OCI-LY3 (cell line): ENCODE results near the gene VSX1.

Source experiments
- H2AFZ ChIP-seq: fragments of 200-600, 300-600 bp; shearing (Covaris generic); 2 replicates; pipeline ENCODE4 v1.6.0; 2014; ENCODE audit warnings: antibody characterized with exemption, low read depth, low read length
- H3K27ac ChIP-seq: fragments of 200-600, 300-600 bp; sonication (generic); 2 replicates; pipeline ENCODE4 v1.5.1; 2014; ENCODE audit warnings: mild to moderate bottlenecking, low read length, moderate library complexity, mixed read lengths
- H3K27me3 ChIP-seq: fragments of 200-600, 300-600 bp; sonication (generic); 2 replicates; pipeline ENCODE4 v1.6.1; 2014; ENCODE audit warnings: low read depth, low read length, mixed read lengths
- H3K36me3 ChIP-seq: fragments of 200-600, 300-600 bp; sonication (generic); replicated peaks from 2 replicates; pipeline ENCODE3; 2014; ENCODE audit warnings: low read depth, low read length, mixed read lengths
- H3K4me1 ChIP-seq: fragments of 300-600, 200-600 bp; sonication (generic); 2 replicates; pipeline ENCODE4 v1.6.1; 2014; ENCODE audit warnings: low read length, mixed read lengths
- H3K4me2 ChIP-seq: fragments of 200-600, 300-600 bp; sonication (generic); 2 replicates; pipeline ENCODE4 v1.6.1; 2014; ENCODE audit warnings: low read length, mixed read lengths
- H3K4me3 ChIP-seq: fragments of 300-600, 200-600 bp; sonication (generic); 2 replicates; pipeline ENCODE4 v1.5.1; 2014; ENCODE audit warnings: antibody characterized with exemption, mild to moderate bottlenecking, low read length, moderate library complexity
- H3K79me2 ChIP-seq: fragments of 300-600, 200-600 bp; shearing (Covaris generic); 2 replicates; pipeline ENCODE4 v1.6.1; 2014; ENCODE audit warnings: mild to moderate bottlenecking, low read length, mixed read lengths
- H3K9ac ChIP-seq: fragments of 300-600, 200-600 bp; shearing (Covaris generic); 2 replicates; pipeline ENCODE4 v1.6.0; 2014; ENCODE audit warnings: mild to moderate bottlenecking, low read length, moderate library complexity
- H3K9me3 ChIP-seq: fragments of 200-600, 300-600 bp; shearing (Covaris generic); 2 replicates; pipeline ENCODE4 v1.6.1; 2014; ENCODE audit warnings: low read length, mixed read lengths; ENCODE audit not compliant: insufficient read depth
- H4K20me1 ChIP-seq: fragments of 200-600, 300-600 bp; sonication (generic); 2 replicates; pipeline ENCODE4 v1.6.1; 2016; ENCODE audit warnings: low read length, mixed read lengths; ENCODE audit not compliant: insufficient read depth
- CTCF ChIP-seq: fragments of 200-600, 300-600 bp; sonication (generic); IDR thresholded peaks from 2 replicates; pipeline ENCODE4 v1.5.1; 2014; ENCODE audit warnings: antibody characterized with exemption, low read length, low read depth
- EZH2phosphoT487 ChIP-seq: fragments of 200-600 bp; shearing (Covaris generic); IDR thresholded peaks from 2 replicates; pipeline ENCODE4 v1.6.1; 2018; ENCODE audit warnings: antibody characterized with exemption, mixed run types, low read depth

The VSX1 gene

DNA sequence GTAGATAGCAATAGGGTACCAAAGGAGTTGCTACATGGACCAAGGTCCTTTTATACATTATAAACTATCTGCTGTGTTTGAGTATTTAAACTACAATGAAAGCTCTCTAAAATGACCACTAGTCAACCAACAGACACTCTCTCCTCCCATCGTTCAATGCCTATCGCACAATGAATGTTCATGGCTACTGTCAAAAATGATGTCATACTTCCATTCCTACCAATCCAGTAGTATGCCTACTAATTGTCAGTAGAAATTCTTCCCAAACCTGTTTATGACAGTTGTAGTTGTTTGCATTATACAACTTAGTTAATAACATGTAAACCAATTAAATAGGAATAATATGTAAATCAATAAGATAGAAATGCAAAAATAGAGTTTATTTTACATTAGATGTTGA lies 39.0 kb upstream of the VSX1 start:
- H4K20me1 ChIP-seq = no peaks in the 10 kb centered on the region
- no peak overlapping the region for H2AFZ ChIP-seq
- H3K4me3 ChIP-seq = no peak overlapping the region
- H3K27me3 ChIP-seq = peaks cover 21% of the 10 kb centered on the region; the same call in 1 of the 2 replicates
- TF ChIP-seq EZH2phosphoT487 (no peak), CTCF (no peak)
- peaks cover 12% of the 10 kb centered on the region for H3K4me1 ChIP-seq
- no peaks in the 10 kb centered on the region for H3K79me2 ChIP-seq
- no peak overlapping the region for H3K4me2 ChIP-seq
- no peak overlapping the region for H3K9ac ChIP-seq
- H3K36me3 ChIP-seq = no peaks in the 10 kb centered on the region
- no peak overlapping the region for H3K27ac ChIP-seq
- peaks cover 12% of the 10 kb centered on the region; the same call in 1 of the 2 replicates for H3K9me3 ChIP-seq

DNA sequence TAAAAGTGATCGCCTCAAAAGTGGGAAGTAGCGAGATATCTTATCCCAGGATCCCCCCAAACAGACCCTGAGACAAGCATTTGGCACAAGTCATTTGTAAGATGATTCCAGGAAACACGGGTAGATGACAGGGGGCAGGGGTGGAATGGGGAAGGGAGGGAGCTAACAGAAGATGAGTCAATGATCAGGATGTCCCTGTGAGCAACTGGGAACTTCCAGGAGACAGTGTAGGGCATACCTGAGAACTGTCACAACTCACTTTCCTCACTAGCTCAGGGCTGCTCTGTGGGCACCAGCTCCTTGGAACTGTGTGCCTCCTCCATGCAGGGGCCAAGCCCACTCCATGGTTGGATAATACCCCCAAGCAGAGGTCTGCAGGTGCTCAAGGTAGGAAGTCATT lies 38.5 kb upstream of the VSX1 start:
- H3K9ac ChIP-seq = no peak overlapping the region
- H3K79me2 ChIP-seq = no peaks in the 10 kb centered on the region
- H3K27ac ChIP-seq = no peak overlapping the region
- H3K4me2 ChIP-seq = no peak overlapping the region
- no peak for TF ChIP-seq CTCF
- TF ChIP-seq EZH2phosphoT487 = no peak
- peaks cover 12% of the 10 kb centered on the region; the same call in 1 of the 2 replicates for H3K9me3 ChIP-seq
- no peaks in the 10 kb centered on the region for H4K20me1 ChIP-seq
- H3K4me3 ChIP-seq = no peak overlapping the region
- peaks cover 21% of the 10 kb centered on the region; the same call in 1 of the 2 replicates for H3K27me3 ChIP-seq
- peaks cover 12% of the 10 kb centered on the region for H3K4me1 ChIP-seq
- H2AFZ ChIP-seq = no peak overlapping the region
- no peaks in the 10 kb centered on the region for H3K36me3 ChIP-seq

DNA sequence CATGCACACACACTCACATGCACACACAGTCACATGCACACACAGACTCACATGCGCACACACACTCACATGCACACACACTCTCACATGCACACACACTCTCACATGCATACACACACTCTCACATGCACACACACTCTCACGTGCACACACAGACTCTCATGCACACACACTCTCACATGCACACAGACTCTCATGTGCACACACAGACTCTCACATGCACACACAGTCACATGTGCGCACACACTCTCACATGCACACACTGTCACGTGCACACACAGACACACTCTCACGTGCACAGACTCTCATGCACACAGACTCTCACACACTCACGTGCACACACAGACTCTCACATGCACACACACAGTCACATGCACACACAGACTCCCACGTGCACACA lies 36.6 kb upstream of the VSX1 start:
- Histone ChIP-seq H3K9ac (no peak overlapping the region), H2AFZ (no peak overlapping the region), H3K9me3 (peaks cover 12% of the 10 kb centered on the region; the same call in 1 of the 2 replicates), H3K4me2 (no peak overlapping the region), H3K4me1 (peaks cover 12% of the 10 kb centered on the region), H3K27me3 (peaks cover 34% of the 10 kb centered on the region; the same call in 1 of the 2 replicates), H3K79me2 (no peaks in the 10 kb centered on the region), H3K27ac (no peak overlapping the region), H3K36me3 (no peaks in the 10 kb centered on the region), H4K20me1 (no peaks in the 10 kb centered on the region), H3K4me3 (no peak overlapping the region)
- TF ChIP-seq CTCF = no peak
- no peak for TF ChIP-seq EZH2phosphoT487

DNA sequence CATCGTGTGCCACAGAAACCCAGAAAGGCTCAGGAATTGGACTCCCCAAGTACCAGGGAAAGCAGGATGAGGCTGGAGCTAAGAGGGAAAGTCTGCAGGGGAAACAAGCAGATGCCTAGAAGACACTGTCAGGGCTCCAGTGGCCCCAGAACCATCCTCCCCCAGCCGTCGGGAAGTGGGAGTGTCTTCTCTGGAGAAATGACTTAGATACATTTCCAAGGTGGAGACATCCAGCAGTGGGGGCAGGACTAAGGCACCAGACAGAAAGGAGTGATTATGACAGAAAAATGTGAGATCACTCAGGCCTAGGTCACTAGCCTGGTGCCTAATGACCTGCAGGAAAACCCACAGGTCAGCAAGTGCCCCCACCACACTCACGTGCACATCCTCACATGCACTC lies 36.0 kb upstream of the VSX1 start:
- H3K9ac ChIP-seq = no peak overlapping the region
- peaks cover 34% of the 10 kb centered on the region; the same call in 1 of the 2 replicates for H3K27me3 ChIP-seq
- H3K9me3 ChIP-seq = peaks cover 12% of the 10 kb centered on the region; the same call in 1 of the 2 replicates
- H3K4me2 ChIP-seq = no peak overlapping the region
- peaks cover 12% of the 10 kb centered on the region for H3K4me1 ChIP-seq
- no peak for TF ChIP-seq EZH2phosphoT487
- TF ChIP-seq CTCF = no peak
- no peak overlapping the region for H3K4me3 ChIP-seq
- no peaks in the 10 kb centered on the region for H3K36me3 ChIP-seq
- no peaks in the 10 kb centered on the region for H3K79me2 ChIP-seq
- H4K20me1 ChIP-seq = no peaks in the 10 kb centered on the region
- no peak overlapping the region for H2AFZ ChIP-seq
- no peak overlapping the region for H3K27ac ChIP-seq
